GM18508 (cell line): ENCODE data around the gene SPATA46.

Experiments
- ATAC-seq: cut with Tn5 transposase; IDR thresholded peaks from one replicate; pipeline ENCODE4 v1.9.1; 2021; ENCODE audit warnings: moderate number of reproducible peaks; ENCODE audit not compliant: insufficient read depth, unreplicated experiment

SPATA46 gene

GRCh38 chr1:162324396-162324795, 52.3 kb downstream of the SPATA46 start:
- no peak for ATAC-seq
